Smooth muscle cell (in vitro differentiated cells): Measurements from ENCODE around the gene PFN4. TPM values are rescaled to one million over a fixed set of nuclear protein-coding genes. Genes with fewer than 3 reads are reported as not detected.

Experiments
- DNase-seq: peaks from one replicate; lab custom pipeline; 2025; ENCODE audit not compliant: unreplicated experiment; lab: John Stamatoyannopoulos, UW
- H2AFZ ChIP-seq: fragments of 200-600 bp; sonication (generic); 2 replicates; pipeline ENCODE4 v1.6.0; 2016; ENCODE audit warnings: antibody characterized with exemption, low read depth, mild to moderate bottlenecking
- H3F3A ChIP-seq: fragments of 200-600 bp; sonication (generic); 2 replicates; pipeline ENCODE4 v1.6.0; 2017; ENCODE audit warnings: antibody characterized with exemption, low read depth
- H3K27ac ChIP-seq: fragments of 200-600 bp; sonication (generic); 2 replicates; pipeline ENCODE4 v1.5.1; 2016; ENCODE audit warnings: low read depth, mild to moderate bottlenecking
- H3K27me3 ChIP-seq: fragments of 200-600 bp; sonication (generic); 2 replicates; pipeline ENCODE4 v1.6.1; 2016; ENCODE audit warnings: low read depth, mild to moderate bottlenecking
- H3K36me3 ChIP-seq: fragments of 200-600 bp; sonication (generic); 2 replicates; pipeline ENCODE4 v1.5.1; 2016; ENCODE audit warnings: low read depth
- H3K4me1 ChIP-seq: fragments of 200-600 bp; sonication (generic); 2 replicates; pipeline ENCODE4 v1.5.1; 2016; ENCODE audit warnings: low read depth
- H3K4me2 ChIP-seq: fragments of 200-600 bp; sonication (generic); 2 replicates; pipeline ENCODE4 v1.6.0; 2016; ENCODE audit warnings: mild to moderate bottlenecking
- H3K4me3 ChIP-seq: fragments of 200-600 bp; sonication (generic); 2 replicates; pipeline ENCODE4 v1.5.1; 2016; ENCODE audit warnings: mild to moderate bottlenecking
- H3K79me2 ChIP-seq: fragments of 200-600 bp; sonication (generic); 2 replicates; pipeline ENCODE4 v1.6.0; 2016; ENCODE audit warnings: low read depth, mild to moderate bottlenecking
- H3K9ac ChIP-seq: fragments of 200-600 bp; sonication (generic); 2 replicates; pipeline ENCODE4 v1.6.0; 2016; ENCODE audit warnings: low read depth
- H3K9me3 ChIP-seq: fragments of 200-600 bp; sonication (generic); replicated peaks from 2 replicates; pipeline ENCODE4 v1.5.1; 2016; ENCODE audit warnings: low read depth
- H4K20me1 ChIP-seq: fragments of 200-600 bp; sonication (generic); 2 replicates; pipeline ENCODE4 v1.6.0; 2016; ENCODE audit warnings: low read depth
- WGBS: methylation state at CpG from one replicate; pipeline ENCODE4 v1.1.7; 2016; ENCODE audit warnings: low lambda C conversion rate; 5-methylcytosine and 5-hydroxymethylcytosine counted together
- polyA plus RNA-seq: library from polyadenylated mRNA; unstranded; fragments of >200 nt; fragmentation: Nextera tagmentation; extraction: Ambion mirVana; gene quantifications from 2 replicates; pipeline ENCODE4 v1.2.1, GENCODE V29; 2016
- total RNA-seq: library from RNA; depleted of rRNA; stranded (reverse); fragments of >200 nt; gene quantifications from 2 replicates; pipeline ENCODE4 v1.2.3, GENCODE V29; 2014
- TF ChIP-seq, protein P1 (sequence below): fragments of 200-600 bp; sonication (generic); IDR thresholded peaks from 2 replicates; pipeline ENCODE4 v1.5.1; 2017; ENCODE audit warnings: borderline replicate concordance, mild to moderate bottlenecking, antibody characterized with exemption; ENCODE audit not compliant: insufficient read depth, poor library complexity, severe bottlenecking

The PFN4 gene
- total and polyA plus RNA-seq, 2 experiments from 2014 or later = 0.85 TPM; not detected in 1

DNA sequence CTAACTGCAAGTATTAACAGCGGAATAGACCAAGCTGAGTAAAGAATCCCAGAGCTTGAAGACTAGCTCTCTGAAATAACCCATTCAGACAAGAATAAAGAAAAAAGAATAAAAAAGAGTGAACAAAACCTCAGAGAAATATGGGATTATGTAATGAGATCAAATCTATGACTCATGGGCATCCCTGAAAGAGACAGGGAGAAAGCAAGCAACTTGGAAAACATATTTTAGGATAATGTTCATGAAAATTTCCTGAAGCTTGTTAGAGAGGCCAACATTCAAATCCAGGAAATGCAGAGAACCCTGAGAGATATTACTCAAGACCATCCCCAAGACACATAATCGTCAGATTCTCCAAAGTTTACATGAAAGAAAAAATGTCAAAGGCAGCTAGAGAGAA, 17.3 kb downstream of the PFN4 start:
- H3K27me3 ChIP-seq = no peaks in the 10 kb centered on the region
- TF ChIP-seq, protein P1, sequence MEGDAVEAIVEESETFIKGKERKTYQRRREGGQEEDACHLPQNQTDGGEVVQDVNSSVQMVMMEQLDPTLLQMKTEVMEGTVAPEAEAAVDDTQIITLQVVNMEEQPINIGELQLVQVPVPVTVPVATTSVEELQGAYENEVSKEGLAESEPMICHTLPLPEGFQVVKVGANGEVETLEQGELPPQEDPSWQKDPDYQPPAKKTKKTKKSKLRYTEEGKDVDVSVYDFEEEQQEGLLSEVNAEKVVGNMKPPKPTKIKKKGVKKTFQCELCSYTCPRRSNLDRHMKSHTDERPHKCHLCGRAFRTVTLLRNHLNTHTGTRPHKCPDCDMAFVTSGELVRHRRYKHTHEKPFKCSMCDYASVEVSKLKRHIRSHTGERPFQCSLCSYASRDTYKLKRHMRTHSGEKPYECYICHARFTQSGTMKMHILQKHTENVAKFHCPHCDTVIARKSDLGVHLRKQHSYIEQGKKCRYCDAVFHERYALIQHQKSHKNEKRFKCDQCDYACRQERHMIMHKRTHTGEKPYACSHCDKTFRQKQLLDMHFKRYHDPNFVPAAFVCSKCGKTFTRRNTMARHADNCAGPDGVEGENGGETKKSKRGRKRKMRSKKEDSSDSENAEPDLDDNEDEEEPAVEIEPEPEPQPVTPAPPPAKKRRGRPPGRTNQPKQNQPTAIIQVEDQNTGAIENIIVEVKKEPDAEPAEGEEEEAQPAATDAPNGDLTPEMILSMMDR = no peak
- H3K4me1 ChIP-seq = no peaks in the 10 kb centered on the region
- H3F3A ChIP-seq = peaks cover 11% of the 10 kb centered on the region
- DNase-seq = no peak
- no peaks in the 10 kb centered on the region for H3K9me3 ChIP-seq
- H3K4me3 ChIP-seq = no peak overlapping the region
- no peak overlapping the region for H2AFZ ChIP-seq
- H3K4me2 ChIP-seq = no peak overlapping the region
- 49% methylated on average over 2 of the region's 2 CpGs for WGBS
- no peak overlapping the region for H3K27ac ChIP-seq
- no peaks in the 10 kb centered on the region for H3K79me2 ChIP-seq
- no peak overlapping the region for H3K9ac ChIP-seq
- no peaks in the 10 kb centered on the region for H3K36me3 ChIP-seq
- no peaks in the 10 kb centered on the region for H4K20me1 ChIP-seq

DNA sequence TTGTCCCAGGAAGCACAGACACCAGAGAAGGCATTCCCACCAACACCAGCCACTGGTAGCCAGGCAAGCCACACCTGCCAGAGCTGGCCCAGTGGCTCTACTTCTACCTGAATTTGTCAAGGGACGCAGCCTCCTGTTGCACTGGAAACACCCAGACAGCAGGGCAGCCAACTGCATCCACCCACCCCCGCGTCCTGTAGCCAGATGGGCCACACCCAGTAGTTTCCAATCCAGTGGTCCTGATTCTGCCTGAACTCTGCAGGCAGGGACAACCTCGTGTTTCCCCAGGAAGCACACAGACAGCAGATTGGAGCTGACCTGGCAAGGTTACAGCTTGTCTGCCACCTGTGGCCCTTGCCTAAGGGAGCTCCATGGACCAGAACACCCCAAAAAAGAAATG, 18.2 kb downstream of the PFN4 start:
- Histone ChIP-seq H3K9me3 (no peaks in the 10 kb centered on the region), H3K9ac (no peak overlapping the region), H3K27ac (no peak overlapping the region), H3K4me1 (no peaks in the 10 kb centered on the region), H2AFZ (no peak overlapping the region), H3K4me2 (no peak overlapping the region), H3K36me3 (no peaks in the 10 kb centered on the region), H3K4me3 (no peak overlapping the region), H4K20me1 (no peaks in the 10 kb centered on the region), H3K79me2 (no peaks in the 10 kb centered on the region), H3K27me3 (no peaks in the 10 kb centered on the region), H3F3A (peaks cover 2% of the 10 kb centered on the region)
- no peak for DNase-seq
- 87% methylated on average over 4 of the region's 4 CpGs for WGBS
- TF ChIP-seq, protein P1 = no peak

- Histone ChIP-seq H2AFZ (no peak overlapping the region), H3F3A (no peaks in the 10 kb centered on the region), H3K9me3 (no peaks in the 10 kb centered on the region), H3K27ac (no peak overlapping the region), H3K4me2 (no peak overlapping the region), H3K36me3 (no peaks in the 10 kb centered on the region), H3K4me1 (no peaks in the 10 kb centered on the region), H4K20me1 (no peaks in the 10 kb centered on the region), H3K9ac (no peak overlapping the region), H3K27me3 (no peaks in the 10 kb centered on the region), H3K79me2 (no peaks in the 10 kb centered on the region), H3K4me3 (no peak overlapping the region)
- DNase-seq = no peak
- WGBS = 97% methylated on average over 8 of the region's 8 CpGs
- TF ChIP-seq, protein P1 = no peak
Observed at GRCh38 chr2:24104110-24104650, 19.0 kb downstream of the PFN4 start.

GRCh38 chr2:24102677-24103076, 20.5 kb downstream of the PFN4 start:
- no peak overlapping the region for H3K27ac ChIP-seq
- H3K9ac ChIP-seq = no peak overlapping the region
- no peaks in the 10 kb centered on the region for H4K20me1 ChIP-seq
- TF ChIP-seq, protein P1 = no peak
- 100% methylated on average over 1 of the region's 1 CpG for WGBS
- no peak overlapping the region for H2AFZ ChIP-seq
- H3K4me1 ChIP-seq = no peaks in the 10 kb centered on the region
- no peaks in the 10 kb centered on the region for H3K36me3 ChIP-seq
- H3K4me3 ChIP-seq = no peak overlapping the region
- no peaks in the 10 kb centered on the region for H3K9me3 ChIP-seq
- no peaks in the 10 kb centered on the region for H3K79me2 ChIP-seq
- H3K27me3 ChIP-seq = no peaks in the 10 kb centered on the region
- H3K4me2 ChIP-seq = no peak overlapping the region
- DNase-seq = no peak
- H3F3A ChIP-seq = no peaks in the 10 kb centered on the region
